Amniotic stem cell (primary cell): ENCODE measurements around the gene SNX21.

Experiments
- DNase-seq: peaks from one replicate; lab custom pipeline; 2025; lab: John Stamatoyannopoulos, UW

The SNX21 gene

GRCh38 chr20:45882469-45883099 is 49.0 kb downstream of the SNX21 start:
- DNase-seq = no peak

- DNase-seq = no peak
Measured at GRCh38 chr20:45883100-45883469, 49.5 kb downstream of the SNX21 start.

GRCh38 chr20:45886590-45887345 is 53.2 kb downstream of the SNX21 start:
- no peak for DNase-seq

GRCh38 chr20:45887346-45887715 is 53.7 kb downstream of the SNX21 start, which contains the start of gene SPATA25:
Gene SPATA25 (minus strand): TSS chr20:45887622. CDS start chr20:45887590, 32 bp downstream.
- no peak for DNase-seq

- no peak for DNase-seq
Measured at GRCh38 chr20:45888681-45889080, 55.1 kb downstream of the SNX21 start.

- no peak for DNase-seq
Measured at GRCh38 chr20:45890077-45890984, 56.7 kb downstream of the SNX21 start.

GRCh38 chr20:45890985-45891983 is 57.7 kb downstream of the SNX21 start, which contains the start of the genes CTSA and NEURL2:
Gene CTSA (plus strand): TSS chr20:45891335. CDS start chr20:45891569, 234 bp downstream.
Gene NEURL2 (minus strand): TSS chr20:45891208. CDS start chr20:45890991, 217 bp downstream.
- peak; percentile 61 for DNase-seq

- DNase-seq = no peak
Measured at GRCh38 chr20:45892049-45892825, 58.6 kb downstream of the SNX21 start.
